RWPE2 (cell line): ENCODE data around the gene RNF214.

Source experiments
- ATAC-seq: fragments of 200-7000 bp; cut with Tn5 transposase; 3 replicates; pipeline ENCODE4 v1.9.1; 2021; ENCODE audit warnings: low read depth
- DNase-seq: peaks from one replicate; pipeline ENCODE4 v3.0.0-alpha.2; 2020; ENCODE audit warnings: low spot score
- H3K27ac ChIP-seq: fragments of 450-650 bp; 2 replicates; pipeline ENCODE4 v1.5.1; 2017; ENCODE audit warnings: mild to moderate bottlenecking; ENCODE audit not compliant: poor library complexity, severe bottlenecking
- H3K27me3 ChIP-seq: fragments of 250-450 bp; sonication (Bioruptor Pico); 2 replicates; pipeline ENCODE4 v1.5.1; 2021; ENCODE audit warnings: mild to moderate bottlenecking, moderate library complexity; ENCODE audit not compliant: insufficient read depth, poor library complexity, severe bottlenecking
- H3K36me3 ChIP-seq: fragments of 250-450 bp; sonication (Bioruptor Pico); 2 replicates; pipeline ENCODE4 v1.5.1; 2020; ENCODE audit warnings: low read depth, mild to moderate bottlenecking, moderate library complexity
- H3K4me1 ChIP-seq: fragments of 250-450 bp; sonication (Bioruptor Pico); 2 replicates; pipeline ENCODE4 v1.5.1; 2021; ENCODE audit warnings: mild to moderate bottlenecking, moderate library complexity; ENCODE audit not compliant: insufficient read depth, poor library complexity, severe bottlenecking
- H3K4me3 ChIP-seq: fragments of 250-450 bp; sonication (Bioruptor Pico); 2 replicates; pipeline ENCODE4 v1.5.1; 2021; ENCODE audit warnings: mild to moderate bottlenecking, moderate library complexity; ENCODE audit not compliant: severe bottlenecking
- H3K9me3 ChIP-seq: fragments of 250-450 bp; sonication (Bioruptor Pico); 2 replicates; pipeline ENCODE4 v1.5.1; 2021; ENCODE audit warnings: mild to moderate bottlenecking, moderate library complexity; ENCODE audit not compliant: severe bottlenecking
- TF ChIP-seq, protein P1 (sequence below): fragments of 450-650 bp; IDR thresholded peaks from one replicate; pipeline ENCODE4 v1.5.1; 2017; ENCODE audit warnings: mild to moderate bottlenecking, moderate library complexity; ENCODE audit not compliant: poor library complexity, severe bottlenecking

RNF214 gene

DNA sequence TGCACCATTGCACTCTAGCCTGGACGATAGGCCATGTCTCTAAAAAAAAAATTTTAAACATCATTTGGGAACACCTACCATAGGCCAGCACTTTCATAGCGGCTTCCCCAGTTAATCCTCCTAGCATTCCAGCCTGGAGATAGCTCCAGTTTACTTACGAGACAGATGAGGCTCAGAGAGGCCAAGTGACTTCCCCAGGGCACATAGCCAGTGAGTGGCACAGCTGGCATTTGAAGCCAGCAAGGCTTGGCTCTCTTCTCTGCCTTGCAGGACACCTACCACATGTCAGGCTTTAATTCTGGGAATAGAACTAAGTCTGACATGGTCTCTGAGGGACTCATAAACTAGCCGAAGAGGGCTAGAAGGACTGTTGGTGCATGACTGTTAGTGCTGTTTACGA, 38.2 kb upstream of the RNF214 start:
- H3K27ac ChIP-seq, result no peak overlapping the region
- DNase-seq (no peak), ATAC-seq (no peak)
- peaks cover 4% of the 10 kb centered on the region for H3K4me1 ChIP-seq
- H3K27me3 ChIP-seq, result no peaks in the 10 kb centered on the region
- TF ChIP-seq, protein P1, sequence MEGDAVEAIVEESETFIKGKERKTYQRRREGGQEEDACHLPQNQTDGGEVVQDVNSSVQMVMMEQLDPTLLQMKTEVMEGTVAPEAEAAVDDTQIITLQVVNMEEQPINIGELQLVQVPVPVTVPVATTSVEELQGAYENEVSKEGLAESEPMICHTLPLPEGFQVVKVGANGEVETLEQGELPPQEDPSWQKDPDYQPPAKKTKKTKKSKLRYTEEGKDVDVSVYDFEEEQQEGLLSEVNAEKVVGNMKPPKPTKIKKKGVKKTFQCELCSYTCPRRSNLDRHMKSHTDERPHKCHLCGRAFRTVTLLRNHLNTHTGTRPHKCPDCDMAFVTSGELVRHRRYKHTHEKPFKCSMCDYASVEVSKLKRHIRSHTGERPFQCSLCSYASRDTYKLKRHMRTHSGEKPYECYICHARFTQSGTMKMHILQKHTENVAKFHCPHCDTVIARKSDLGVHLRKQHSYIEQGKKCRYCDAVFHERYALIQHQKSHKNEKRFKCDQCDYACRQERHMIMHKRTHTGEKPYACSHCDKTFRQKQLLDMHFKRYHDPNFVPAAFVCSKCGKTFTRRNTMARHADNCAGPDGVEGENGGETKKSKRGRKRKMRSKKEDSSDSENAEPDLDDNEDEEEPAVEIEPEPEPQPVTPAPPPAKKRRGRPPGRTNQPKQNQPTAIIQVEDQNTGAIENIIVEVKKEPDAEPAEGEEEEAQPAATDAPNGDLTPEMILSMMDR, result no peak
- H3K4me3 ChIP-seq, result no peak overlapping the region
- no peaks in the 10 kb centered on the region for H3K9me3 ChIP-seq
- H3K36me3 ChIP-seq, result peaks cover 8% of the 10 kb centered on the region; the same call in 1 of the 2 replicates

DNA sequence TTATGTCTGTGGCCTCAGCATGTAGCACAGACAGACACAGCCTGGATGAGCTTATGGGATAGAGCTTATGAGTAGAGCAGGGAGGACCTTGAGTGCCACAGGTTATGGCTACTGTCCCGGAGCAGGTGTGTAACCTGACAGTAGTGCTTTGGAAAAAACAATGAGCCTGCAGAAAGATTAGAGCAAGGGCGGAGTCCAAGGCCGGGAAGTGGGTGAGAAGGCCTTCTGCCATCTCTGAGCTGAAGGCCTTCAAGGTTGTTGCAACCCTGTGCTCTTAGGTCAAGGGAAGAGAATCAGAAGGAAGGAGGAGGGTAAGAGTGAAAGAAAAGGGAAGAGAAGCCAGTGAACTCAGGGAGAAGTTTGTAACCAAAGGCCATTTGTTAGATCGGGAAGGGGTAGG, 37.2 kb upstream of the RNF214 start:
- no peak overlapping the region for H3K4me3 ChIP-seq
- ATAC-seq, result no peak
- H3K27ac ChIP-seq, result no peak overlapping the region
- TF ChIP-seq, protein P1, result no peak
- H3K27me3 ChIP-seq, result no peaks in the 10 kb centered on the region
- peaks cover 4% of the 10 kb centered on the region; the same call in 1 of the 2 replicates for H3K36me3 ChIP-seq
- DNase-seq, result no peak
- H3K9me3 ChIP-seq, result no peaks in the 10 kb centered on the region
- H3K4me1 ChIP-seq, result peaks cover 4% of the 10 kb centered on the region

- ATAC-seq, result no peak
Measured at GRCh38 chr11:117195761-117196160, 36.7 kb upstream of the RNF214 start.

GRCh38 chr11:117197006-117197405, 35.5 kb upstream of the RNF214 start:
- TF ChIP-seq, protein P1, result no peak
- no peak for ATAC-seq

More at GRCh38 chr11:117195761-117196160, 36.7 kb upstream of the RNF214 start:
- H3K9me3 ChIP-seq, result no peaks in the 10 kb centered on the region
- H3K27me3 ChIP-seq, result no peaks in the 10 kb centered on the region
- peaks cover under 1% of the 10 kb centered on the region; the same call in 1 of the 2 replicates for H3K36me3 ChIP-seq
- H3K27ac ChIP-seq, result no peak overlapping the region
- TF ChIP-seq, protein P1, result no peak
- DNase-seq, result no peak
- H3K4me1 ChIP-seq, result peaks cover 4% of the 10 kb centered on the region
- no peak overlapping the region for H3K4me3 ChIP-seq

DNA sequence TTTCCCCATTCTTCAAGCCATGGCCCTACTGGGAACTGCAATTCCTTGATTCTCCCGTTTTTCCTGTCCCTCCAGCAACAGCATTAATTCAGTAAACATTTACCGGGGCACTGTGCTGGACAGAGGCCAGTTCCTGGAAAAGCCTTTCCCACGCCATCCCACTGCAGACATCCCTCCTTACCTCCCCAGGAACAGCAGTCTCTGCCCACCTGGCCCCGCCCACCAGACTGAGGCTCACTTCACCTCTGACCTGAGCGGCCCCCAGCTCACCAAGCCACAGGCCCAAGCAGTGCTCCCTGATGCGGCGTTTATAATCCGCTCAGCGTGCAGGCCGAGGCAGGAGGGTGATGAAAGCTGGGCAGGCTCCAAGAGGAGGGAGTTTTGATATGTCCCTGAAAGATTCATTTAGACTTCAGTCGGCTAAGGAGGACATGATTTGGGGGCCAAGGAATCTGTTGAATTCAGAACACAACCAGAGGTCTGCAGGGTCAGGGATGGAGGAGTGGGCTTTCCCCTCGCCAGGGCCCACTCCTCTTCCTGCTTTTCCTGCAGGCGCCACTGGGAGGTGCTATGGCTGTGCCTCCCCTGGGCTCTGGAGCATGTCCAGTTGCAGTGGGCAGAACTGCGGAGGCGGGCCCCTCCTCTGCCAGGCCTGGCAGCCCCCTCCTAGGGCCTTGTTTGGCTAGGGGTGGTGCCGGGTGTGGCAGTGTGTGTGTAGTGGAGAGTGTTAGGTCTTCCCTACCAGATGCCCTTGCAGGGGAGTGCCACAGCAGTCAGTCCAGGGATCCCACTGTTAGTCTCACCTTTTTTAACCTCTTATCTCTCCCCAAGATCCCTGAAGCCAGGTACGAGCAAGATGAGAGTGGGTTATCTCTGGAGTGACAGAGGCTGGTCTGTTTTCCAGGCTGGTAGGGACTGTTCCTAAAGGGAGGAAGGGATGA, 34.7 kb upstream of the RNF214 start:
- TF ChIP-seq, protein P1, result no peak
- Histone ChIP-seq H3K4me1 (peaks cover 4% of the 10 kb centered on the region), H3K4me3 (no peak overlapping the region), H3K27ac (peak overlapping the region; percentile 51), H3K9me3 (no peaks in the 10 kb centered on the region), H3K36me3 (no peaks in the 10 kb centered on the region), H3K27me3 (no peaks in the 10 kb centered on the region)
- DNase-seq (no peak), ATAC-seq (no peak)

More at GRCh38 chr11:117197006-117197405, 35.5 kb upstream of the RNF214 start:
- no peak overlapping the region for H3K27ac ChIP-seq
- H3K27me3 ChIP-seq, result no peaks in the 10 kb centered on the region
- H3K4me3 ChIP-seq, result no peak overlapping the region
- no peaks in the 10 kb centered on the region for H3K9me3 ChIP-seq
- H3K36me3 ChIP-seq, result no peaks in the 10 kb centered on the region
- DNase-seq, result no peak
- peaks cover 4% of the 10 kb centered on the region for H3K4me1 ChIP-seq
